ENCODE data around the gene RGS11. TPM values are rescaled to one million over a fixed set of nuclear protein-coding genes. Genes with fewer than 3 reads are reported as not detected.
A peak's percentile ranks its signal among the peaks of the same experiment; 100 is the strongest.

The RGS11 gene
- polyA plus RNA-seq, 2 of the 4 experiments (the other 2 are of a cell fraction) = 2.1 to 5.3 TPM

DNA sequence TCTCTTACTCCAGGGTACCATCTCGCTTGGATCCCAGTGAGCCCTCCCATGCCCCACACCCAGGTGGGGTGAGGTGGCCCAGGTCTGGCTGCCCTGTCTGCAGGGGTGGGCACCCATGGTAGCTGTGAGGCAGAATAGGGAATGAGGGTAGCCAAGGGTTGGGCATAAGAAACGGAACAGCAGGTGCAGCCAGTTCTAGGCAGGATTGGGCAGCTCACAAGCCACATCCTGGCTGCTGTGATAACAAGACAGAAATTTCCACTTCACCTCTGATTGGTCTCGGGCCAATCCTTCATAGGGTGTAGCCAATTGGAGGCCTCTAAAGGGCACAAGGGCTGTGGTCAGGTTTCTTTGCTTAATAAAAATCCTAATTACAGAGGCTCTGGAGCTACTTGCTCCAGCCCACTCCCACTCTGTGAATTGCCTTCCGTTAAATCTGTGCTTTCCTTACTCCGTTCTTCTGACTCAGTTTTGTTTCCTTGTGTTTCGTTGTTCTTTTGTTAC lies 3.2 kb upstream of the RGS11 start:
- TF ChIP-seq, protein P1, sequence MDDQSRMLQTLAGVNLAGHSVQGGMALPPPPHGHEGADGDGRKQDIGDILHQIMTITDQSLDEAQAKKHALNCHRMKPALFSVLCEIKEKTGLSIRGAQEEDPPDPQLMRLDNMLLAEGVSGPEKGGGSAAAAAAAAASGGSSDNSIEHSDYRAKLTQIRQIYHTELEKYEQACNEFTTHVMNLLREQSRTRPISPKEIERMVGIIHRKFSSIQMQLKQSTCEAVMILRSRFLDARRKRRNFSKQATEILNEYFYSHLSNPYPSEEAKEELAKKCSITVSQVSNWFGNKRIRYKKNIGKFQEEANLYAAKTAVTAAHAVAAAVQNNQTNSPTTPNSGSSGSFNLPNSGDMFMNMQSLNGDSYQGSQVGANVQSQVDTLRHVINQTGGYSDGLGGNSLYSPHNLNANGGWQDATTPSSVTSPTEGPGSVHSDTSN (IDR thresholded peaks at IDR 0.05) = peak; percentile 58; the same call in 1 of the 2 replicates
- TF ChIP-seq EHMT2 (IDR thresholded peaks at IDR 0.05; ENCODE audit: low read depth) = no peak
- Histone ChIP-seq H3K4me2 (no peak overlapping the region), H3K4me1 (peaks cover 22% of the 10 kb centered on the region), H3K4me3 (no peak overlapping the region), H3K27ac (no peak overlapping the region), H3K9me3 (no peaks in the 10 kb centered on the region)
- 64% methylated on average over 6 of the region's 6 CpGs for WGBS (ENCODE audit: missing lambda C conversion rate)
- FAIRE-seq (no peak), DNase-seq (ENCODE audit: low read depth in 1 of 2, low spot score in 1 of 2) (peak in 1 of 2 experiments; percentile 80), ATAC-seq (peak; percentile 17 to 73; a peak in 4 of 6 replicates)
- POLR2A ChIA-PET = interaction anchor here (1.2 kb wide), 1 partner anchor 44 kb away, joined by 6 read pairs; no protein-coding TSS in a partner anchor
- CTCF ChIA-PET = interaction anchor here (0.9 to 2.7 kb wide), 4 partner anchors 20 to 182 kb away, joined by 3 to 8 read pairs (median 6); partner anchors contain the start of genes AXIN1 and HBQ1

DNA sequence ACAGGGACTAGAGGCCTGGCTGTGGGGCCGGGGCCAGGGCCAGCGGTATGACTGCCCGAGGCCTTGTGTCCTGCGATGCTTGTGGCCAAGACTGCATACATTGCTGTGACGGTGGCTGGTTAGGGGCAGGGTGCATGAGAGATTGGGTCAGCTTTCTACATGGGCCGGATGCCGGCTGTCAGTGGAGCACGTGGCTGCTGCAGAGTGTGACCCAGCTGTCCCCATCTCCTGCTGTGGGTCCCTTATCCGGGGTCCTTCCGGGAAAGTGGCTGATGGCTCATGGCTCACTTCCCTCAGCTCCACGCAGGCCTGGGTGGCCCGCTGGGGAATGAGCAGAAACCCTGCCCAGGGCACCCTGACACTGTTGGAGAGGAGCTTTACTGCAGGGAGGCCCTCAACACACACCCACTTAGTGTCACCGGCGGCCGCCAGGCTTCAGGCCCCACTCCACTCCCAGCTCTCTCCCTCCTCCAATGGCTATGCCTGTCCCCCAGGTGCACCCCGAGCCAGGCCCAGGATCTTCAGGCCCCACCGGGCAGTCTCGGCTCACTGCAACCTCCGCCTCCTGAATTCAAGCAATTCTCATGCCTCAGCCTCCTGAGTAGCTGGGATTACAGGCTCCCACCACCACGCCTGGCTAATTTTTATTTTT lies 808 bp upstream of the RGS11 start:
- CTCF ChIA-PET = interaction anchor here (1.3 kb wide), 3 partner anchors 10 to 85 kb away, joined by 3 to 4 read pairs (median 4); no protein-coding TSS in a partner anchor
- FAIRE-seq (no peak), ATAC-seq (no peak), DNase-seq (ENCODE audit: low read depth in 1 of 2, low spot score in 1 of 2) (no peak)
- no peaks in the 10 kb centered on the region for H3K9me3 ChIP-seq
- POLR2A ChIA-PET = no interaction called here
- WGBS (ENCODE audit: missing lambda C conversion rate) = 93% methylated on average over 20 of the region's 20 CpGs
- peaks cover 31% of the 10 kb centered on the region for H3K4me1 ChIP-seq
- peak overlapping the region; percentile 94 for H3K4me2 ChIP-seq
- peak overlapping the region in 1 of 2 experiments; percentile 90; a peak in 4 of 6 replicates for H3K27ac ChIP-seq
- no peak overlapping the region; the same call in 2 of the 3 replicates for H3K4me3 ChIP-seq
- TF ChIP-seq, protein P1 (IDR thresholded peaks at IDR 0.05) = no peak
- no peak for TF ChIP-seq KDM1A (IDR thresholded peaks at IDR 0.05; ENCODE audit: low read depth)
- no peak for TF ChIP-seq TFCP2L1 (CRISPR knock-in tag; IDR thresholded peaks at IDR 0.05)
- TF ChIP-seq HOXA7 (CRISPR knock-in tag; IDR thresholded peaks at IDR 0.05) = no peak
- no peak for TF ChIP-seq JUN (IDR thresholded peaks at IDR 0.05)
- no peak for TF ChIP-seq RFX5 (IDR thresholded peaks at IDR 0.05)
- TF ChIP-seq, protein P2, sequence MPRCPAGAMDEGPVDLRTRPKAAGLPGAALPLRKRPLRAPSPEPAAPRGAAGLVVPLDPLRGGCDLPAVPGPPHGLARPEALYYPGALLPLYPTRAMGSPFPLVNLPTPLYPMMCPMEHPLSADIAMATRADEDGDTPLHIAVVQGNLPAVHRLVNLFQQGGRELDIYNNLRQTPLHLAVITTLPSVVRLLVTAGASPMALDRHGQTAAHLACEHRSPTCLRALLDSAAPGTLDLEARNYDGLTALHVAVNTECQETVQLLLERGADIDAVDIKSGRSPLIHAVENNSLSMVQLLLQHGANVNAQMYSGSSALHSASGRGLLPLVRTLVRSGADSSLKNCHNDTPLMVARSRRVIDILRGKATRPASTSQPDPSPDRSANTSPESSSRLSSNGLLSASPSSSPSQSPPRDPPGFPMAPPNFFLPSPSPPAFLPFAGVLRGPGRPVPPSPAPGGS (IDR thresholded peaks at IDR 0.05) = no peak
- TF ChIP-seq, protein P3, sequence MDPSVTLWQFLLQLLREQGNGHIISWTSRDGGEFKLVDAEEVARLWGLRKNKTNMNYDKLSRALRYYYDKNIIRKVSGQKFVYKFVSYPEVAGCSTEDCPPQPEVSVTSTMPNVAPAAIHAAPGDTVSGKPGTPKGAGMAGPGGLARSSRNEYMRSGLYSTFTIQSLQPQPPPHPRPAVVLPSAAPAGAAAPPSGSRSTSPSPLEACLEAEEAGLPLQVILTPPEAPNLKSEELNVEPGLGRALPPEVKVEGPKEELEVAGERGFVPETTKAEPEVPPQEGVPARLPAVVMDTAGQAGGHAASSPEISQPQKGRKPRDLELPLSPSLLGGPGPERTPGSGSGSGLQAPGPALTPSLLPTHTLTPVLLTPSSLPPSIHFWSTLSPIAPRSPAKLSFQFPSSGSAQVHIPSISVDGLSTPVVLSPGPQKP (IDR thresholded peaks at IDR 0.05; ENCODE audit: low read depth, low read length) = no peak
- no peak for TF ChIP-seq EHF (CRISPR knock-in tag; IDR thresholded peaks at IDR 0.05)
- TF ChIP-seq HEYL (CRISPR knock-in tag; IDR thresholded peaks at IDR 0.05) = no peak
- TF ChIP-seq ZSCAN20 (CRISPR knock-in tag; IDR thresholded peaks at IDR 0.05) = no peak
- TF ChIP-seq ZC3H11A (IDR thresholded peaks at IDR 0.05) = no peak
- TF ChIP-seq RAD21 (conservative IDR thresholded peaks at IDR 0.05 in 1 of 2, IDR thresholded peaks at IDR 0.05 in 1 of 2) = no peak

DNA sequence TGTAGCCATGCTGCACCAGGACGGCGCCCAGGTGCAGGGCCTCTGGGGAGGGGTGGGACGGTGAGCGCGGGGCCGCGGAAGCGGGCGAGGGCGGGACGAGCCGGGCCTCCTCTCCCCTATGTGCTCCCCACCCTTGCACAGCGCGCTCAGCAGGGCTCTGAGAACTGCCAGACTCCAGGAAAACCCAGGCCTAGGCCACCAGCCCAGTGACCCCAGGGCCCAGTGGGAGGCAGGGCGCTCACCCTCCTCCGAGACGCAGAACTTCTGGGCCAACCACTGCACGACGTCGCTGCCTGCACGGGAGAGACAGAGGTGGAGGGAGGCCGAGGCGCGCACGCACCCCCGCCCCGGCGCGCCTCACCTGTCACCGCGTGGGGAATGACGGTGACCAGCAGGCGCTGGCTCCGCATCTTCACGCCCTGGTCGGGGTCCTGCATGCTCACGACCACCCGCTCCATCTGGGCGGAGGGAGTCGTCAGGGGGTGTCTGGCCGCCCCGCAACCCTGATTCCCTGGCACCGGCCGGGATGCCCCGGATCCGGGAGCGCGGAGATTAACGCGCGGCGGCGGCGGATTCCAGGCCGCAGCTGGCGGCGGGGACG lies 603 bp downstream of the RGS11 start:
- DNase-seq (ENCODE audit: low read depth in 1 of 2, low spot score in 1 of 2) = no peak
- peak overlapping the region; percentile 57 for H3K4me3 ChIP-seq
- WGBS (ENCODE audit: missing lambda C conversion rate) = 64% methylated on average over 24 of the region's 58 CpGs
- H3K4me1 ChIP-seq = peaks cover 28% of the 10 kb centered on the region
- no peaks in the 10 kb centered on the region for H3K9me3 ChIP-seq
- FAIRE-seq = no peak
- peak overlapping the region; percentile 94 for H3K4me2 ChIP-seq
- ATAC-seq = peak in 1 of 2 experiments; percentile 2; a peak in 1 of 6 replicates
- POLR2A ChIA-PET = no interaction called here
- peak overlapping the region; percentile 88 to 90 for H3K27ac ChIP-seq
- CTCF ChIA-PET = interaction anchor here (0.6 kb wide), 1 partner anchor 222 kb away, joined by 3 read pairs; the partner anchor contains the start of genes POLR3K and SNRNP25
- TF ChIP-seq, protein P4, sequence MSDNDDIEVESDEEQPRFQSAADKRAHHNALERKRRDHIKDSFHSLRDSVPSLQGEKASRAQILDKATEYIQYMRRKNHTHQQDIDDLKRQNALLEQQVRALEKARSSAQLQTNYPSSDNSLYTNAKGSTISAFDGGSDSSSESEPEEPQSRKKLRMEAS (IDR thresholded peaks at IDR 0.05) = 0 out of 2 replicates have a peak, but pooled peaks have one; percentile 33
- TF ChIP-seq JUN (IDR thresholded peaks at IDR 0.05) = no peak
